WERI-Rb-1 (cell line): ENCODE results near the gene OXER1.

Experiments used
- DNase-seq: peaks from one replicate; pipeline ENCODE4 v3.0.0-alpha.2; 2020
- H3K27ac ChIP-seq: fragments of 250-450 bp; sonication (Bioruptor Pico); 2 replicates; pipeline ENCODE4 v1.5.1; 2020; ENCODE audit warnings: mild to moderate bottlenecking, moderate library complexity
- H3K27me3 ChIP-seq: fragments of 250-450 bp; sonication (Bioruptor Pico); 2 replicates; pipeline ENCODE4 v1.5.1; 2021; ENCODE audit warnings: mild to moderate bottlenecking, low read depth, moderate library complexity; ENCODE audit not compliant: insufficient read depth, severe bottlenecking
- H3K36me3 ChIP-seq: fragments of 250-450 bp; sonication (Bioruptor Pico); 2 replicates; pipeline ENCODE4 v1.5.1; 2020; ENCODE audit warnings: mild to moderate bottlenecking, moderate library complexity
- H3K4me3 ChIP-seq: 2 replicates; pipeline ENCODE4 v1.5.1; 2011; ENCODE audit warnings: low read depth, mild to moderate bottlenecking, control low read depth, low read length
- H3K9me3 ChIP-seq: fragments of 250-450 bp; sonication (Bioruptor Pico); 2 replicates; pipeline ENCODE4 v1.5.1; 2021; ENCODE audit warnings: mild to moderate bottlenecking, moderate library complexity; ENCODE audit not compliant: severe bottlenecking
- CTCF ChIP-seq: IDR thresholded peaks from 2 replicates; pipeline ENCODE4 v1.5.1; 2011; ENCODE audit warnings: low read depth, mild to moderate bottlenecking, control low read depth, inconsistent platforms, low read length

The OXER1 gene

GRCh38 chr2:42787788-42788477, 24.0 kb upstream of the OXER1 start:
- no peak for DNase-seq
- no peaks in the 10 kb centered on the region for H3K27me3 ChIP-seq
- no peak overlapping the region for H3K4me3 ChIP-seq
- no peak for TF ChIP-seq CTCF
- H3K9me3 ChIP-seq: no peaks in the 10 kb centered on the region
- H3K36me3 ChIP-seq: no peaks in the 10 kb centered on the region
- no peak overlapping the region for H3K27ac ChIP-seq

GRCh38 chr2:42787424-42787787, 23.5 kb upstream of the OXER1 start:
- Histone ChIP-seq H3K27me3 (no peaks in the 10 kb centered on the region), H3K9me3 (no peaks in the 10 kb centered on the region), H3K4me3 (no peak overlapping the region), H3K36me3 (no peaks in the 10 kb centered on the region), H3K27ac (no peak overlapping the region)
- no peak for TF ChIP-seq CTCF
- no peak for DNase-seq

- Histone ChIP-seq H3K4me3 (no peak overlapping the region), H3K27ac (peak overlapping the region; percentile 1; the same call in 1 of the 2 replicates), H3K9me3 (no peaks in the 10 kb centered on the region), H3K36me3 (no peaks in the 10 kb centered on the region), H3K27me3 (no peaks in the 10 kb centered on the region)
- DNase-seq: no peak
- TF ChIP-seq CTCF: no peak
Observed at GRCh38 chr2:42786561-42787345, 22.8 kb upstream of the OXER1 start.

GRCh38 chr2:42784204-42784880, 20.4 kb upstream of the OXER1 start:
- H3K27me3 ChIP-seq: no peaks in the 10 kb centered on the region
- no peak for DNase-seq
- TF ChIP-seq CTCF: no peak
- no peak overlapping the region for H3K4me3 ChIP-seq
- H3K36me3 ChIP-seq: no peaks in the 10 kb centered on the region
- no peak overlapping the region for H3K27ac ChIP-seq
- peaks cover 2% of the 10 kb centered on the region for H3K9me3 ChIP-seq

- no peak overlapping the region for H3K4me3 ChIP-seq
- TF ChIP-seq CTCF: no peak
- no peak overlapping the region for H3K27ac ChIP-seq
- DNase-seq: no peak
- no peaks in the 10 kb centered on the region for H3K36me3 ChIP-seq
- H3K27me3 ChIP-seq: no peaks in the 10 kb centered on the region
- H3K9me3 ChIP-seq: peaks cover 9% of the 10 kb centered on the region
Observed at GRCh38 chr2:42783511-42783910, 19.6 kb upstream of the OXER1 start.
